Right kidney (tissue), 1 donor: ENCODE data around the gene SERPINE2.
A peak's percentile ranks its signal among the peaks of the same experiment; 100 is the strongest.

Experiments
- DNase-seq: peaks from one replicate; pipeline ENCODE4 v3.0.0-alpha.2; 2016

The SERPINE2 gene

GRCh38 chr2:223973606-223974005, 65.5 kb downstream of the SERPINE2 start:
- no peak for DNase-seq

DNA sequence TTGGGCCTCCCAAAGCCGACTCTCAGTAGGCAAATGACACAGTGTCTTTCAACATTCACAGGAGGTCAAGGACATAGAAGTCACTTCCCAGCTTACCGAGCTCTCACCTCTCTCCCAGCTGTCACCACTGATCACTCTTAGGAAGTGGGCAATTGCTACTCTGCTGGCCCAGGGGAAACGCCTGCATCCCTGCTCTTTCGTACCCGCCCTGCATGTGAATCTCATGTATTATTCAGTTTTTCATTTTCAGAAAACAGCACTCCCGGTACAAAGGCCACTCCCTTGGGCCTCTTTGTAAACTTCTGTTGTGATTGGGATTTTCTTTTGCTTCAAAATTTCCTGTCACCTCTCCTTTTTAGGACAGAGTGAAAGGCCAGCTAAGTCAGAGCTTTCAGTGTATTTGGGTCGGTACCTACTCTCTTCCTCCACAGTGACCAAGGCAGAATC, 66.4 kb downstream of the SERPINE2 start:
- no peak for DNase-seq

DNA sequence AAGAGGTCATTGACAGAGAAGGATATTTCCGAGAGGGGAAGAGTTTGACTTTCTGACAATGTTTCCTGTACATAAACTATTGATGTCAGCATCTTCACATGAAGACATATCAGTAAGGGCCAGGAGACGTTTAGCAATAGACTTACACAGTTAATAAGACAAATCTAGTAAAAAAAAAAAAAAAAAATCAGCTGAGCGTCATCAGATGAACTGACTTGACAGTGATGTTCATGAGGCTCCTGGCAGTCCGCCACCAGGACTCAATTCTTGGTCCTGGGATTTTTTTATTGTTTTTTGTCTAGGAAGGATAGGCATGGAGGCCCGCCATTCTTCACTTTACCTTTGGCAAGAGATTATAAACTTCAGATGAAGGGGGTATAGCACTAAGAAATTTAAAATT, 67.4 kb downstream of the SERPINE2 start:
- no peak for DNase-seq

- DNase-seq = peak; percentile 36
Measured at GRCh38 chr2:223970343-223971128, 68.5 kb downstream of the SERPINE2 start.

- DNase-seq = no peak
Measured at GRCh38 chr2:223969856-223970255, 69.2 kb downstream of the SERPINE2 start.

DNA sequence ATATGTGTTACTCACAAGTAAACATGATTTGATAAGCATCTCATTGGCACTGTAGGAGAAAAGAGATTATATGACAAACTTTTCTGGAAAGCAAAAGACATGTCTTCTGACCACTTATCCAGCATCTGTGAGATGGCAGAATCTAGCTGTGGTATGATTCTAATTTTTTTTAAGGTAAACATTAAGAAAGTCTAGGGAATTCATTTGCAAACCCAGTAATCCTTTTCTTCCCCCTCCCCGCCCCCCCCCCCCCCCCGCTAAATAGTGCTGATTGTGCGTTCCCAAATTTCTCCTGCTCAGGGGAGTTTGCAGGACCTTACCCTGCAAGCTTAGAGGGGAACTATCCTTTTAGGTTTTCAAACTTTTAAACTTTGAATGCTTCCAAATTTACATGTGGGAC, 69.8 kb downstream of the SERPINE2 start:
- no peak for DNase-seq

GRCh38 chr2:223967981-223968380, 71.1 kb downstream of the SERPINE2 start:
- no peak for DNase-seq

- no peak for DNase-seq
Measured at GRCh38 chr2:223959688-223960087, 79.4 kb downstream of the SERPINE2 start.

DNA sequence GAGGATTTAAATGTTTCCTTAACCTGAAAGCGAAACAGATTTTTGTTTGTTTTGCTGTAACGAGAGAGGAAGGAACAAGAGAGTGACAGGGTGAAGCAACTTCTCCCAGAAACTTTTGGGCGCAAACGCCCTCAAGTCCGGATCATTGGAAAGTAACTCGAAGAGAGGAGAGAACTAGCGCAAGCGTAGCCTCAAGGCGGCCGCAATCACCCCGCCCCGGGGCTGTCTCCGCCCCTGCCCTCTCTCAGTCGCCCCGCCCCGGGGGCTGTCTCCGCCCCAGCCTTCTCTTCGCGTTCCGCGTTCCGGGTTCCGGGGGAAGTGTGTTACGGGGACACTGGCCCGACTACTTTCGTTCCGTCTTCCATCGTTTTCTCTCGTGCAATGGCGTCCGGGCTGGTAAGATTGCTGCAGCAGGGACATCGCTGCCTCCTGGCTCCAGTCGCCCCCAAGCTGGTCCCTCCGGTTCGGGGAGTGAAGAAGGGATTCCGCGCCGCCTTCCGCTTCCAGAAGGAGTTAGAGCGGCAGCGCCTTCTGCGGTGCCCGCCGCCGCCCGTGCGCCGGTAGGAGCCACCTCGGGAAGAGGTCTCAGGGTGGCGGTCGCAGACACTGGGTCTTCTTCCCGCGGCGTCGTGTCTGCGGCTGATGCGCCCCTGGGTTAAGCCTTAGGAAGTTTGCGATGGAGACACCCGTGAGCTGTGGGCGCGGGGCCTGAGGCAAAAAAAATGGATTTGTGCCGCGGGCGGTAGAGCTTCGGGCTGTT, 81.8 kb downstream of the SERPINE2 start, which contains the start of gene MRPL44:
TSS of gene MRPL44 (plus strand) at position 372 of the 760 bp plus-strand sequence. CDS start at position 382, 10 bp downstream.
- peak; percentile 96 for DNase-seq

DNA sequence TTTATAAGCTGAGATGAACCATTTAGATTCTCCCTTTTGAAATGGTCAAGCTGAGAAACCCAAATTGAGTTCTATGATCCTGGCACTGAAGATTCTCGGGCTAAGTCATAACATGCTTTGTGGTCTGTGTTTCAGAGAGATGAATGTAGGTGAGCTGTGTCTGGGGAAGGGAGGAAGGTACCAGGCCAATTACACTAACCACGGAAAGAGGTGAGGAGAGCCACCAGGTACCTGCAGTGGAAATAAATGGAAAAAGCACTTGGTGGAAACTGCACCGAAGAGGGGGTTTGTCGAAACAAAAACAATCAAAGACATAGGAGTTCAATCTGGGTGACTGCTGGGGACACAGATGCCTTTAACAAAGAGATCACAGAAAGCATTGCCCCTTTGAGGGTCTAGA, 82.8 kb downstream of the SERPINE2 start:
- DNase-seq = peak; percentile 14

DNA sequence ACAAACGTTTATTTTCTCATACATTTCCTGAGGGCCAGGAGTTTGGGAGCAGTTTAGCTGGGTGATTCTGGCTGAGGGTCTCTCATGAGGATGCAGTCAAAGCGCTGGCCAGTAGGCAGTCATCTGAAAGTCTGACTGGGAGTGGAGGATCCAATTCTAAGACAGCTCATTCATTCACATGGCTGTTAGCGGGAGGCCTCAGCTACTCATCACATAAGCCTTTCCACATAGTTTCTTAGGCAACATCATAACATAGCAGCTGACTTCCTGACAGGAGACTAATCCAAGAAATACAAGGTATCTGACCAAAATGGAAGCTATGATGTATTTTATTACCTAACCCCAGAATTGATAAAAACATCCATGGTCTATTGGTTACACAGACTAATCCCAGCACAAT, 84.7 kb downstream of the SERPINE2 start:
- no peak for DNase-seq

- no peak for DNase-seq
Measured at GRCh38 chr2:223952280-223952968, 86.7 kb downstream of the SERPINE2 start.

- no peak for DNase-seq
Measured at GRCh38 chr2:223950448-223951347, 88.4 kb downstream of the SERPINE2 start.

GRCh38 chr2:223949241-223949840, 89.7 kb downstream of the SERPINE2 start:
- DNase-seq = no peak

GRCh38 chr2:223947711-223948205, 91.3 kb downstream of the SERPINE2 start:
- no peak for DNase-seq

- no peak for DNase-seq
Measured at GRCh38 chr2:223945755-223946154, 93.3 kb downstream of the SERPINE2 start.

GRCh38 chr2:223944703-223945531, 94.2 kb downstream of the SERPINE2 start, which contains the start of gene WDFY1:
Gene WDFY1, minus strand, starts transcription at chr2:223945335. Its CDS starts 51 bp downstream, at chr2:223945284.
- DNase-seq = peak; percentile 93

DNA sequence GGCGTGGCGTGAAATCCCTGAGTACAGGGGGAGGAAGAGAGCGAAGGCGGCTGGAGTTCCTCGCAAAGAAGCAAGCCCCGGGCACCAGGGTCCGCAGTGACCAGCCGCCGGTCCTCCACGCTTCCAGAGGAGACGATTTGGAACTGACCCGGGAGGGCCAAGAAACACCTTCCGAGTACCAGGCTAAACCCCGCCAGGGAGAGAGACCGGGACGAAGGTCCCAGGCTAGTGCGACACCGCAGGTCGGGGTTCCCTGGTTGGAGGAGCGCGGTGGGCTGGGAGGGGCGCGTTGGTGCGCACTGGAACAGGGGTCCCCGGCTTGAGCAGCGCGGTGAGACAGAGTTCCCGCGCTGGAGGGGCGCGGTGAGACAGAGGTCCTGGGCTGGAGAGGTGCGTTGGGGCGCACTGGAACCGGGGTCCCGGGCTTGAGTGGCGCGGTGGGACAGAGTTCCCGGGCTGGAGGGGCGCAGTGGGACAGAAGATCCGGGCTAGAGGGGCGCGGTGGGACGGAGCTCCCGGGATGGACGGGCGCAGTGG, 94.9 kb downstream of the SERPINE2 start:
- peak; percentile 76 for DNase-seq

- DNase-seq = peak; percentile 18
Measured at GRCh38 chr2:223943561-223944008, 95.5 kb downstream of the SERPINE2 start.

- no peak for DNase-seq
Measured at GRCh38 chr2:223943135-223943534, 96.0 kb downstream of the SERPINE2 start.
